HepG2 (cell line): ENCODE results near the gene SLFN11.

Source experiments
- BHLHE40 ChIP-seq: IDR thresholded peaks from 2 replicates; pipeline ENCODE4 v1.6.1; 2011; ENCODE audit warnings: low read length, improper control_type of control experiment
- CHD4 ChIP-seq: fragments of 200-600 bp; sonication (generic); IDR thresholded peaks from 2 replicates; pipeline ENCODE4 v1.7.0; 2017; ENCODE audit warnings: mild to moderate bottlenecking, low read length, borderline replicate concordance
- IRF2 ChIP-seq: IDR thresholded peaks from 2 replicates; pipeline ENCODE4 v1.6.1; 2018; ENCODE audit warnings: missing genetic modification reagents, missing compliant biosample characterization
- KLF13 ChIP-seq: sonication (generic); formaldehyde crosslinking; IDR thresholded peaks from 2 replicates; pipeline ENCODE4 v1.4.0; 2020; ENCODE audit warnings: mild to moderate bottlenecking, missing genetic modification reagents
- MAFK ChIP-seq, 2 experiments: IDR thresholded peaks in 1 of 2; conservative IDR thresholded peaks in 1 of 2; 2 replicates each; pipeline ENCODE4 v1.6.1; 2011; ENCODE audit warnings: improper control_type of control experiment in 2 of 2, low read length in 2 of 2
- MBNL3 ChIP-seq: fragments of 250-450 bp; sonication (Bioruptor Pico); conservative IDR thresholded peaks from 2 replicates; pipeline ENCODE4 v1.8.0; 2022; ENCODE audit warnings: mild to moderate bottlenecking, inconsistent platforms
- ZBTB8A ChIP-seq: sonication (generic); formaldehyde crosslinking; IDR thresholded peaks from 2 replicates; pipeline ENCODE4 v1.4.0; 2020; ENCODE audit warnings: mild to moderate bottlenecking, low read depth, missing genetic modification reagents, borderline replicate concordance
- ZNF124 ChIP-seq: sonication (generic); formaldehyde crosslinking; IDR thresholded peaks from 2 replicates; pipeline ENCODE4 v1.4.0; 2020; ENCODE audit warnings: missing genetic modification reagents
- ZNF644 ChIP-seq: IDR thresholded peaks from 2 replicates; pipeline ENCODE4 v1.6.1; 2016; ENCODE audit warnings: low read depth

GRCh38 chr17:35345926-35346771 is 27.3 kb downstream of the SLFN11 start:
- TF ChIP-seq IRF2 (no peak), ZNF644 (CRISPR knock-in tag) (no peak), MAFK (conservative IDR thresholded peaks at IDR 0.05 in 1 of 2, IDR thresholded peaks at IDR 0.05 in 1 of 2; ENCODE audit: low read length in 2 of 2) (no peak), MBNL3 (CRISPR knock-in tag) (no peak), BHLHE40 (no peak), CHD4 (no peak), ZNF124 (no peak), KLF13 (CRISPR knock-in tag) (no peak), ZBTB8A (CRISPR knock-in tag) (no peak)
